ENCODE results near the gene LETM1. TPM values are rescaled to one million over a fixed set of nuclear protein-coding genes. Genes with fewer than 3 reads are reported as not detected.

Gene LETM1
- total RNA-seq, 3 donors from 2014 or later, result 31.0 to 42.9 (median 32.5) TPM

DNA sequence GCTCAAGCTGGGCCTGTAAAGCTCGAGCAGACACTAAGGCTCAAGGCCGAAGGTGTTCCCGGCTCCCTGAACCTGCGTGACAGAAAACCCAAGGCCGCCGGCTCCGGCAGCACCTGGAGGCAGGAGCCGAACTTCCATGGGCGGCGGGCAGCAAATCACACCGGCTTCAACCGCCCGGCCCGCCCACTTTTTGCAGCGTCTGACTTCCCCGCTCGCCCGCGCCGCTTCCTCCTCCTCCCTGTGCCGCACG lies 14.3 kb upstream of the LETM1 start:
- TF ChIP-seq POLR2AphosphoS5 (IDR thresholded peaks at IDR 0.05), result no peak
- no peak for TF ChIP-seq POLR2A (IDR thresholded peaks at IDR 0.05)
- H3K4me3 ChIP-seq, result peak overlapping the region; percentile 66 to 98 (median 82)
- intact Hi-C loops (cut with DNase I; ENCODE audit: low total_unique reads), result no loop called here
- peak; percentile 75 to 90 for DNase-seq (ENCODE audit: low spot score in 2 of 2)
- H3K9me3 ChIP-seq, result no peaks in the 10 kb centered on the region
- H3K27ac ChIP-seq, result peak overlapping the region; percentile 95 to 97
- no peaks in the 10 kb centered on the region for H3K27me3 ChIP-seq
- no peaks in the 10 kb centered on the region for H3K36me3 ChIP-seq
- H3K4me1 ChIP-seq, result no peaks in the 10 kb centered on the region

DNA sequence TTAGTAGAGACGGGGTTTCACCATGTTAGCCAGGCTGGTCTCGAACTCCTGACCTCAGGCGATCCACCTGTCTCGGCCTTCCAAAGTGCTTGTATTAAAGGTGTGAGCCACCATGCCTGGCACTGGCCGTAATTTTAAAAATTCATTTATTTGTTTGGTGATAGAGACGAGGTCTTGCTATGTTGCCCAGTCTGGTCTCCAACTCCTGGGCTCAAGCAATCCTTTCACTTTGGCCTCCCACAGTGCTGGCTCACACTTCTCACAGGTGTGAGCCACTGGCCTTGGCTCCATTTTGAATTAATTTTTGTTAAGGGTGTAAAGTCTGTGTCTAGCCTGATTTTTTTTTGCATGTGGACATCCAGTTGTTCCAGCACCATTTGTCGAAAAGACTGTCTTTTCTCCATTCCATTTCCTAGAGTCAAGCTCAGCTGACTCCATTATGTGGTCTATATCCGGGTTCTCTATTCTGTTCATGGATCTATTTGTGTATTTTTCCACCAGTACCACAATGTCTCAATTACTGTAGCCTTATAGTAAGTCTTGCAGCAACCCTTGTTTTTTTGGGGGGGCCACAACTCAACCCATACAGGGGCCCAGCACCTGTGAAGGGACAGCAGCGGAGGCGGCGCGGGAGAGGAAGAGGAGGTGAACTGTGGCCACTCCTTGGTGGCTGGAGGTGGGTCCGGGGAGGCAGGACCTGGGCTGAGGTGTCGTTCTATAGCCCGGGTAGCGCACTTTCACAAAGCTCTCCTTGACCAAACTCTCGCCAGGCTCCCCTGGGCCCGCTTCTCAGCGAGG lies 13.8 kb upstream of the LETM1 start:
- TF ChIP-seq POLR2AphosphoS5 (IDR thresholded peaks at IDR 0.05) (no peak), POLR2A (IDR thresholded peaks at IDR 0.05) (no peak)
- TF ChIP-seq, protein P1, sequence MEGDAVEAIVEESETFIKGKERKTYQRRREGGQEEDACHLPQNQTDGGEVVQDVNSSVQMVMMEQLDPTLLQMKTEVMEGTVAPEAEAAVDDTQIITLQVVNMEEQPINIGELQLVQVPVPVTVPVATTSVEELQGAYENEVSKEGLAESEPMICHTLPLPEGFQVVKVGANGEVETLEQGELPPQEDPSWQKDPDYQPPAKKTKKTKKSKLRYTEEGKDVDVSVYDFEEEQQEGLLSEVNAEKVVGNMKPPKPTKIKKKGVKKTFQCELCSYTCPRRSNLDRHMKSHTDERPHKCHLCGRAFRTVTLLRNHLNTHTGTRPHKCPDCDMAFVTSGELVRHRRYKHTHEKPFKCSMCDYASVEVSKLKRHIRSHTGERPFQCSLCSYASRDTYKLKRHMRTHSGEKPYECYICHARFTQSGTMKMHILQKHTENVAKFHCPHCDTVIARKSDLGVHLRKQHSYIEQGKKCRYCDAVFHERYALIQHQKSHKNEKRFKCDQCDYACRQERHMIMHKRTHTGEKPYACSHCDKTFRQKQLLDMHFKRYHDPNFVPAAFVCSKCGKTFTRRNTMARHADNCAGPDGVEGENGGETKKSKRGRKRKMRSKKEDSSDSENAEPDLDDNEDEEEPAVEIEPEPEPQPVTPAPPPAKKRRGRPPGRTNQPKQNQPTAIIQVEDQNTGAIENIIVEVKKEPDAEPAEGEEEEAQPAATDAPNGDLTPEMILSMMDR (IDR thresholded peaks at IDR 0.05), result no peak
- no peaks in the 10 kb centered on the region for H3K36me3 ChIP-seq
- H3K27ac ChIP-seq, result peak overlapping the region; percentile 95 to 97
- peak overlapping the region; percentile 66 to 98 (median 82) for H3K4me3 ChIP-seq
- DNase-seq (ENCODE audit: low spot score in 2 of 2), result no peak
- H3K9me3 ChIP-seq, result no peaks in the 10 kb centered on the region
- no peaks in the 10 kb centered on the region for H3K27me3 ChIP-seq
- intact Hi-C loops (cut with DNase I; ENCODE audit: low total_unique reads), result no loop called here
- H3K4me1 ChIP-seq, result no peaks in the 10 kb centered on the region

DNA sequence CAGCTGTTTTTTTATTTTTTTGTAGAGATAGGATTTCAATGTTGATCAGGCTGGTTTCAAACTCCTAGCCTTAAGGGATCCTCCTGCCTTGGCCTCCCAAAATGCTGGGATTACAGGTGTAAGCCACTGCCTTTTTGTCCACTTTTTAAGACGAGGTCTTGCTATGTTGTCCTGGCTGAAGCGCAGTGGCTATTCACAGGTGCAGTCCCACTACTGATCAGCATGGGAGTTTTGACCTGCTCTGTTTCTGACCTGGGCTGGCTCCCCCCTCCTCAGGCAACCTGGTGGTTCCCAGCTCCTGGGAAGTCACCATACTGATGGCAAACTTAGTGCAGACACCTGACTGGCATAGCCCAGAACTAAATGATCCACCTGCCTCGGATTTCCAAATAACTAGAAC lies 13.0 kb upstream of the LETM1 start:
- intact Hi-C loops (cut with DNase I; ENCODE audit: low total_unique reads), result no loop called here
- TF ChIP-seq, protein P1 (IDR thresholded peaks at IDR 0.05), result no peak
- no peak for TF ChIP-seq POLR2AphosphoS5 (IDR thresholded peaks at IDR 0.05)
- TF ChIP-seq POLR2A (IDR thresholded peaks at IDR 0.05), result no peak
- H3K27ac ChIP-seq, result no peak overlapping the region
- H3K27me3 ChIP-seq, result no peaks in the 10 kb centered on the region
- H3K9me3 ChIP-seq, result no peaks in the 10 kb centered on the region
- no peak overlapping the region for H3K4me3 ChIP-seq
- H3K36me3 ChIP-seq, result no peaks in the 10 kb centered on the region
- no peaks in the 10 kb centered on the region for H3K4me1 ChIP-seq
- DNase-seq (ENCODE audit: low spot score in 2 of 2), result no peak

DNA sequence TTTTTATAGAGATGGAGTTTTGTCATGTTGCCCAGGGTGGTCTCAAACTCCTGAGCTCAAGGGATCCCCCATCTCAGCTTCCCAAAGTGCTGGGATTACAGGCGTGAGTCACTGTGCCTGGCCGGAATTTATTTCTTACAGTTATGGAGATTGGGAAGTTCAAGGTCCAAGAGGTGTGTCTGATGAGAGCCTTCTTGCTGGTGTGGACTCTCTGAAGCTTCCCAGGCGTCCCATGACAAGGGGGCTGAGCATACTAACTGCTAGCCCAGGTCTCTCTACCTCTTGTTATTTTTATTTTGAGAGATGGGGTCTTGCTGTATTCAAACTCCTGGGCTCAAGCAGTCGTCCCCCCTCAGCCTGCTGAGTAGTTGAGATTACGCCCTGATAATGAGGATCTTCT lies 12.3 kb upstream of the LETM1 start:
- Histone ChIP-seq H3K27ac (no peak overlapping the region), H3K4me3 (no peak overlapping the region), H3K36me3 (no peaks in the 10 kb centered on the region), H3K27me3 (no peaks in the 10 kb centered on the region), H3K4me1 (no peaks in the 10 kb centered on the region), H3K9me3 (no peaks in the 10 kb centered on the region)
- DNase-seq (ENCODE audit: low spot score in 2 of 2), result no peak
- TF ChIP-seq POLR2AphosphoS5 (IDR thresholded peaks at IDR 0.05), result no peak
- TF ChIP-seq, protein P1 (IDR thresholded peaks at IDR 0.05), result no peak
- intact Hi-C loops (cut with DNase I; ENCODE audit: low total_unique reads), result no loop called here

DNA sequence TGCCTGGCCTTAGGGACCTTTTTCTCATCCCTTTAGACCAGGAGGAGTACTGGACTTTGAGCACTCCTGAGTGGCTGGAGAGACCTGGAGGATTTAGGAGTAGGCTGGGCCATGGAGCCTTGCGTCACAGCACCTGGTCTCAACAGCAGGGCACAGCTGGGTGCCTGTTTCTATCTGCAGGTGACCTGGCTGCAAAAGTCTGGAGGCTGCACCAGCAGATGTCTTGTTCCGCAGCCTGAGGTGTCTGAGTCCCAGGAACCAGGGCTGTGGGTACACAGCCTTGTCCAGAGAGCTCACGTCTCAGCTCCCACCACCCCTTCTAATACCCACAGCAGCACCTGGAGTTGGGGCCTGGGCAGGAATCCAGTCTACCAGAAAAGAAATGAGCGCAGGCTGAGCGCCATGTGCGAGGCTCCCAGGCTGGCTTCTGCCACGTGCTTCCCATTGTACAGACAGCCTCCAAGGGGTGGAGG lies 10.3 kb upstream of the LETM1 start:
- intact Hi-C loops (cut with DNase I; ENCODE audit: low total_unique reads), result no loop called here
- Histone ChIP-seq H3K4me3 (no peak overlapping the region), H3K4me1 (peaks cover 0 to 8% of the 10 kb centered on the region in 2 donors), H3K9me3 (no peaks in the 10 kb centered on the region), H3K27me3 (no peaks in the 10 kb centered on the region), H3K27ac (no peak overlapping the region), H3K36me3 (no peaks in the 10 kb centered on the region)
- DNase-seq (ENCODE audit: low spot score in 2 of 2), result no peak
- TF ChIP-seq POLR2AphosphoS5 (IDR thresholded peaks at IDR 0.05) (no peak), POLR2A (IDR thresholded peaks at IDR 0.05) (no peak)
- TF ChIP-seq, protein P1 (IDR thresholded peaks at IDR 0.05), result no peak
